ENCODE data around the gene LYPD6.

LYPD6 gene

DNA sequence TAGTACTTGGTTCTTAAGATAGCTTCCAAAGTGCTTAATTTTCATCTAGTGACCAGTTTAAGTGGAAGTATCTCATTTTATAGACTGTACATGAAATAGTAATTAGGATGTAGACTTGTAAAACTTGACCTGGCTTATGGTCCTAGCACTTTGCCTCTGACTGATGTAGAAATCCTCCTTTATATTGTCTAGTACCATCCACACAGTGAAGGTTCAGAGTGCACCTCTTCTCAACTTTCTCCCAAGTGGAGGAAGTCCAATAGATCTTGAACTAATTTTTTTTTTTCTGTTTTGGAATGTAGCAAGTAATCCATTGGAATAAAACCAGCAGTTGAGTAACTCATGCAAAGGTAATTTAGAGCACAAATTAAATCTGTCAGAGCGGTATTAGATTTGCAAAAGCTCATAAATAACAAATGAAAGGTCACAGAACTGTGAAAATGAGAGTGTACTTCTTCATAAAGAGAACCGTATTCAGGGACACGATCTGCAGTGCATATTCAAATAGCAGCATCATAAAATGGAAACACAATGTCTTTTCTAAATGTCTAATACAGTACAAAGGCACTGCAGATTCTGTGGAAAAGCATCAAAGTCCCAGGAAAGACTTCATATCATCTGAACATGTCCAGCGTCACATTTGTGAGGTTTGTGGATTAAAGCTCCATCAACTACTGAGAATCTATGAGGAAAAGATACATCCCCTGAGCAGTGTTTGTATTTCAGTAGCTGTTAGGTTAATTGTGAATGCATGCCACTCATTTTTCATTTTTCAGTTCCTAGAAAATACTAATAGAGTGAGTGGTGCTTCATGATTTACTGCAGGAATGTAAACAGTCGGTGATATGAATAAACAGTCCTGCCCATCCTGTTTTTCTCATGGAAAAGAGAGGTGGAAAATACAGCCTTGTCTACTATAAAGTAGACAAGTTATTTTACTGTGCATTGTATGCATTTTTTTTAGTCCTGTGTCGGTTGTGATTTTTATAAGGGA lies 100.7 kb downstream of the LYPD6 start:
- peaks cover 3% of the 10 kb centered on the region for H3K9me3 ChIP-seq (ENCODE audit: control insufficient read depth, low read length)
- H3K27ac ChIP-seq: no peak overlapping the region
- TF ChIP-seq CTCF (IDR thresholded peaks at IDR 0.05): no peak
- H3K9ac ChIP-seq: no peak overlapping the region
- H2AFZ ChIP-seq: no peak overlapping the region
- no peaks in the 10 kb centered on the region for H3K27me3 ChIP-seq (ENCODE audit: control insufficient read depth, insufficient read depth, low read length)
- H3K36me3 ChIP-seq (ENCODE audit: control insufficient read depth, insufficient read depth, low read length): no peaks in the 10 kb centered on the region
- no peak overlapping the region for H3K4me3 ChIP-seq (ENCODE audit: low read depth, low read length)
- peaks cover 4% of the 10 kb centered on the region for H3K4me1 ChIP-seq
- H3K79me2 ChIP-seq: no peaks in the 10 kb centered on the region
- no peak overlapping the region for H3K4me2 ChIP-seq (ENCODE audit: low read length)

GRCh38 chr2:149438330-149438960 lies 108.1 kb downstream of the LYPD6 start:
- Histone ChIP-seq H3K9me3 (ENCODE audit: control insufficient read depth, low read length) (no peaks in the 10 kb centered on the region), H2AFZ (peak overlapping the region; percentile 54), H3K27me3 (ENCODE audit: control insufficient read depth, insufficient read depth, low read length) (no peaks in the 10 kb centered on the region), H3K79me2 (no peaks in the 10 kb centered on the region), H3K4me1 (peaks cover 35% of the 10 kb centered on the region), H3K4me2 (ENCODE audit: low read length) (no peak overlapping the region), H3K36me3 (ENCODE audit: control insufficient read depth, insufficient read depth, low read length) (no peaks in the 10 kb centered on the region), H3K27ac (no peak overlapping the region), H3K4me3 (ENCODE audit: low read depth, low read length) (no peak overlapping the region), H3K9ac (no peak overlapping the region)
- no peak for TF ChIP-seq CTCF (IDR thresholded peaks at IDR 0.05)

GRCh38 chr2:149441255-149441654 lies 110.9 kb downstream of the LYPD6 start:
- H3K27me3 ChIP-seq (ENCODE audit: control insufficient read depth, insufficient read depth, low read length): no peaks in the 10 kb centered on the region
- H3K9ac ChIP-seq: no peak overlapping the region
- peaks cover 43% of the 10 kb centered on the region for H3K4me1 ChIP-seq
- no peaks in the 10 kb centered on the region for H3K9me3 ChIP-seq (ENCODE audit: control insufficient read depth, low read length)
- H3K4me2 ChIP-seq (ENCODE audit: low read length): no peak overlapping the region
- TF ChIP-seq CTCF (IDR thresholded peaks at IDR 0.05): no peak
- no peak overlapping the region for H3K4me3 ChIP-seq (ENCODE audit: low read depth, low read length)
- no peaks in the 10 kb centered on the region for H3K79me2 ChIP-seq
- no peak overlapping the region for H2AFZ ChIP-seq
- no peaks in the 10 kb centered on the region for H3K36me3 ChIP-seq (ENCODE audit: control insufficient read depth, insufficient read depth, low read length)
- H3K27ac ChIP-seq: no peak overlapping the region

GRCh38 chr2:149442346-149442745 lies 112.0 kb downstream of the LYPD6 start:
- Histone ChIP-seq H3K27ac (no peak overlapping the region), H3K4me1 (peaks cover 47% of the 10 kb centered on the region), H2AFZ (peak overlapping the region; percentile 49), H3K36me3 (ENCODE audit: control insufficient read depth, insufficient read depth, low read length) (no peaks in the 10 kb centered on the region), H3K27me3 (ENCODE audit: control insufficient read depth, insufficient read depth, low read length) (no peaks in the 10 kb centered on the region), H3K9ac (no peak overlapping the region), H3K9me3 (ENCODE audit: control insufficient read depth, low read length) (no peaks in the 10 kb centered on the region), H3K79me2 (no peaks in the 10 kb centered on the region), H3K4me2 (ENCODE audit: low read length) (no peak overlapping the region), H3K4me3 (ENCODE audit: low read depth, low read length) (no peak overlapping the region)
- no peak for TF ChIP-seq CTCF (IDR thresholded peaks at IDR 0.05)
